Measurements from ENCODE around the gene IL16. TPM values are rescaled to one million over a fixed set of nuclear protein-coding genes. Genes with fewer than 3 reads are reported as not detected.

Gene IL16
- total RNA-seq, 2 experiments from 2014 or later = 36.4 to 38.8 TPM

DNA sequence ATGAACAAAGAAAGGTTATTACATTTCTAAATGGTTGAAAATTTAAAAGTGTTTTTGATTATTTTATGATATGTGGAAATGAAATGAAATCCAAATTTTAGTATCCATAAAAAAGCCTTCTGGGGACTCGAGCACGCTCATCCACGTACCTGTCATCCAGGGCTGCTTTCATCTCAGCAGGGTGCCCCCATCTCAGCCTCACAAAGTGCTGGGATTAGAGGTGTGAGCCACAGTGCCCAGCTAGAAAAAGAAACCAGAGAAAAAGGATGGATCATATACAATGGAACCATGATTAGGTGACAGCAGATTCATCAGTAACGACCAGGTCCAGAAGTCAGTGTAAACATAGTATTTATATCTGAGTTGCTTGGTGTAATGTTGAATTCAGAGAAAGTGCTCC is 77.6 kb downstream of the IL16 start:
- Mint-ChIP-seq H3K9me3 (peaks cover 16% of the 10 kb centered on the region), H3K4me3 (no peak overlapping the region), H3K27ac (no peak overlapping the region), H3K36me3 (ENCODE audit: low read depth) (peaks cover 10% of the 10 kb centered on the region), H3K4me1 (ENCODE audit: low read depth) (peaks cover 45% of the 10 kb centered on the region), H3K27me3 (ENCODE audit: low read depth) (no peaks in the 10 kb centered on the region)
- DNase-seq = no peak
- CTCF ChIA-PET = interaction anchor here (0.6 to 5.6 kb wide), 22 partner anchors 8 to 990 kb away, joined by 3 to 98 read pairs (median 7); partner anchors contain the start of gene STARD5
- intact Hi-C loops (cut with micrococcal nuclease) = loop anchor here (10.0 kb wide), 1 partner anchor 211 kb away; no protein-coding TSS in a partner anchor

DNA sequence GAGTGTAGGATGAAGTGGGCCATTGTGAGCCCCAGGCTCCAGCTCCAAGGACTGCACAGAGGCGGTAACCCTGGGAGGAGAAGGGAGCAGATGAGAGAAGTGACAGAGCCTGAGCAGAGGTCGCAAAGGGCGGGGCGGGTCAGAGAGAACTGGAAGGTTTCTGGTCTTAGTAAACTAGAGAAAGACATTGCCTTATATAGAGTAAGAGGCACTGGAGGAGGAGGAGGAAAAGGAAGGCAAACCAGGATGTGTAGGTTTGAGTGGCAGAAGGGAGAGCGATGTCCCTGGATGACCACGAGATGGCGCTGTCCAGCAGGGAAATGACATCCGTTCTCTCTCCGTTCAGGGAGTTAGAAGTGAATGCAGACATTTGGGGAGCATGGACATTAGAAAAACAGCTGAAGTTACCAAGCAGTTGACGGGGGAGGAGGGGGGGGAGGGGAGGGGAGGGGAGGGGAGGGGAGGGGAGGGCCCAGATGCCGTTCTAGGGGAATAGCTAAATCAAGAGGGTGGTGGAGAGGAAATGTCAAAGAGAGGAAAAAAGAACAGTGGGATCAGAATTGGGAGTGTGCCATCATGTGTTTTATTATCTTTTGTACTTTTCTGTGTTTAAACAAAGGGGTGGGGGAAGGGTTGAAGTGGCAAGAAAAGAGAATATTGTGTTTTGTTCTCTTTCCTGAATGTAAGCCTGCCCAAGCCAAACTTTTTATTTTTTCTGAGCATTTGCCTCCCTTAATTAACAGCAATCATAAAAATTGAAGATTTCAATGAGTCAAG is 78.4 kb downstream of the IL16 start:
- Mint-ChIP-seq H3K27ac (peak overlapping the region; percentile 56), H3K9me3 (peaks cover 16% of the 10 kb centered on the region), H3K4me1 (ENCODE audit: low read depth) (peaks cover 51% of the 10 kb centered on the region), H3K27me3 (ENCODE audit: low read depth) (no peaks in the 10 kb centered on the region), H3K36me3 (ENCODE audit: low read depth) (peaks cover 12% of the 10 kb centered on the region), H3K4me3 (no peak overlapping the region)
- intact Hi-C loops (cut with micrococcal nuclease) = loop anchor here (1.0 to 10.0 kb wide), 4 partner anchors 21 to 210 kb away; no protein-coding TSS in a partner anchor
- CTCF ChIA-PET = interaction anchor here (0.7 to 5.6 kb wide), 30 partner anchors 9 to 273 kb away, joined by 3 to 98 read pairs (median 6); partner anchors contain the start of gene STARD5
- peak; percentile 94 for DNase-seq

- no peaks in the 10 kb centered on the region for H3K27me3 Mint-ChIP-seq (ENCODE audit: low read depth)
- DNase-seq = no peak
- peaks cover 16% of the 10 kb centered on the region for H3K9me3 Mint-ChIP-seq
- peaks cover 12% of the 10 kb centered on the region for H3K36me3 Mint-ChIP-seq (ENCODE audit: low read depth)
- peak overlapping the region; percentile 57 for H3K27ac Mint-ChIP-seq
- H3K4me3 Mint-ChIP-seq = no peak overlapping the region
- peaks cover 52% of the 10 kb centered on the region for H3K4me1 Mint-ChIP-seq (ENCODE audit: low read depth)
- intact Hi-C loops (cut with micrococcal nuclease) = loop anchor here (1.0 to 10.0 kb wide), 4 partner anchors 20 to 209 kb away; no protein-coding TSS in a partner anchor
- CTCF ChIA-PET = interaction anchor here (0.7 to 5.6 kb wide), 27 partner anchors 8 to 172 kb away, joined by 3 to 98 read pairs (median 7); partner anchors contain the start of gene STARD5
Measured at GRCh38 chr15:81275711-81276392, 79.2 kb downstream of the IL16 start.

- H3K36me3 Mint-ChIP-seq (ENCODE audit: low read depth) = peaks cover 16% of the 10 kb centered on the region
Measured at GRCh38 chr15:81276967-81277366, 80.3 kb downstream of the IL16 start.

DNA sequence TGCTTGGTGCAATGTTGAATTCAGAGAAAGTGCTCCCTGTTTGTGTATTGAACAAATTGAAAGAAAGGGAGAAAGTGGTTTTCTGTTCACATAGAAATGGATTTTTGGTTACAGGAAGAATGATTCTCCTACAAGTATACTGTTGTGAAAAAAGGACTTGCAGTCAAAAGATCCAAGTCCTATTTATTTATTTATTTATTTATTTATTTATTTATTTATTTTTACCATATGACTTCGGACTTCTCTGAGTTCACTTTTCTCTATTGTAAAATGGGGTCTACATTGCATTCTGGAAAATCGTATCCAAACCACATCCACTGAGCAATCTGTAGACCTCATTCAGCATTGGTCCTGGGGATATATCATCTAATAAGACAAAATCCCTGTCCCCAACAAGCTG is 81.2 kb downstream of the IL16 start:
- Mint-ChIP-seq H3K36me3 (ENCODE audit: low read depth) (peaks cover 18% of the 10 kb centered on the region), H3K4me3 (no peak overlapping the region), H3K27ac (no peak overlapping the region), H3K9me3 (peaks cover 16% of the 10 kb centered on the region), H3K27me3 (ENCODE audit: low read depth) (no peaks in the 10 kb centered on the region), H3K4me1 (ENCODE audit: low read depth) (peaks cover 67% of the 10 kb centered on the region)
- CTCF ChIA-PET = interaction anchor here (1.4 to 4.2 kb wide), 5 partner anchors 8 to 23 kb away, joined by 3 to 43 read pairs (median 7); no protein-coding TSS in a partner anchor
- intact Hi-C loops (cut with micrococcal nuclease) = loop anchor here (10.0 kb wide), 1 partner anchor 207 kb away; no protein-coding TSS in a partner anchor
- DNase-seq = no peak

More at GRCh38 chr15:81276967-81277366, 80.3 kb downstream of the IL16 start:
- intact Hi-C loops (cut with micrococcal nuclease) = loop anchor here (10.0 kb wide), 1 partner anchor 208 kb away; no protein-coding TSS in a partner anchor
- no peaks in the 10 kb centered on the region for H3K27me3 Mint-ChIP-seq (ENCODE audit: low read depth)
- peaks cover 16% of the 10 kb centered on the region for H3K9me3 Mint-ChIP-seq
- peaks cover 63% of the 10 kb centered on the region for H3K4me1 Mint-ChIP-seq (ENCODE audit: low read depth)
- CTCF ChIA-PET = interaction anchor here (1.4 to 4.2 kb wide), 4 partner anchors 9 to 24 kb away, joined by 3 to 43 read pairs (median 12); no protein-coding TSS in a partner anchor
- H3K4me3 Mint-ChIP-seq = no peak overlapping the region
- DNase-seq = no peak
- H3K27ac Mint-ChIP-seq = no peak overlapping the region

GRCh38 chr15:81278306-81279029 is 81.8 kb downstream of the IL16 start:
- intact Hi-C loops (cut with micrococcal nuclease) = loop anchor here (10.0 kb wide), 1 partner anchor 206 kb away; no protein-coding TSS in a partner anchor
- CTCF ChIA-PET = interaction anchor here (0.8 to 4.2 kb wide), 5 partner anchors 11 to 121 kb away, joined by 3 to 43 read pairs (median 7); no protein-coding TSS in a partner anchor
- Mint-ChIP-seq H3K9me3 (peaks cover 16% of the 10 kb centered on the region), H3K27me3 (ENCODE audit: low read depth) (no peaks in the 10 kb centered on the region), H3K4me3 (no peak overlapping the region), H3K27ac (no peak overlapping the region), H3K4me1 (ENCODE audit: low read depth) (peaks cover 70% of the 10 kb centered on the region), H3K36me3 (ENCODE audit: low read depth) (peaks cover 18% of the 10 kb centered on the region)
- no peak for DNase-seq

GRCh38 chr15:81279621-81280485 is 83.2 kb downstream of the IL16 start:
- Mint-ChIP-seq H3K27me3 (ENCODE audit: low read depth) (no peaks in the 10 kb centered on the region), H3K4me3 (no peak overlapping the region)
- intact Hi-C loops (cut with micrococcal nuclease) = loop anchor here (10.0 kb wide), 2 partner anchors 205 to 1125 kb away; no protein-coding TSS in a partner anchor

GRCh38 chr15:81280696-81281455 is 84.2 kb downstream of the IL16 start:
- Mint-ChIP-seq H3K36me3 (ENCODE audit: low read depth) (peaks cover 32% of the 10 kb centered on the region), H3K9me3 (peaks cover 16% of the 10 kb centered on the region), H3K4me3 (no peak overlapping the region), H3K27ac (peak overlapping the region; percentile 33), H3K27me3 (ENCODE audit: low read depth) (no peaks in the 10 kb centered on the region), H3K4me1 (ENCODE audit: low read depth) (peaks cover 75% of the 10 kb centered on the region)
- intact Hi-C loops (cut with micrococcal nuclease) = loop anchor here (10.0 kb wide), 1 partner anchor 1124 kb away; no protein-coding TSS in a partner anchor
- DNase-seq = peak; percentile 3
- CTCF ChIA-PET = interaction anchor here (0.8 to 2.0 kb wide), 6 partner anchors 10 to 120 kb away, joined by 3 to 8 read pairs (median 6); no protein-coding TSS in a partner anchor

More at GRCh38 chr15:81279621-81280485, 83.2 kb downstream of the IL16 start:
- H3K36me3 Mint-ChIP-seq (ENCODE audit: low read depth) = peaks cover 22% of the 10 kb centered on the region
- peaks cover 16% of the 10 kb centered on the region for H3K9me3 Mint-ChIP-seq
- no peak overlapping the region for H3K27ac Mint-ChIP-seq
- CTCF ChIA-PET = interaction anchor here (0.8 to 2.8 kb wide), 9 partner anchors 11 to 121 kb away, joined by 3 to 17 read pairs (median 6); no protein-coding TSS in a partner anchor
- peak; percentile 3 for DNase-seq
- H3K4me1 Mint-ChIP-seq (ENCODE audit: low read depth) = peaks cover 74% of the 10 kb centered on the region

GRCh38 chr15:81281456-81281735 is 84.7 kb downstream of the IL16 start:
- peaks cover 32% of the 10 kb centered on the region for H3K36me3 Mint-ChIP-seq (ENCODE audit: low read depth)

More at GRCh38 chr15:81281456-81281735, 84.7 kb downstream of the IL16 start:
- intact Hi-C loops (cut with micrococcal nuclease) = loop anchor here (10.0 kb wide), 1 partner anchor 1123 kb away; no protein-coding TSS in a partner anchor
- Mint-ChIP-seq H3K27me3 (ENCODE audit: low read depth) (no peaks in the 10 kb centered on the region), H3K4me3 (no peak overlapping the region), H3K9me3 (peaks cover 16% of the 10 kb centered on the region), H3K4me1 (ENCODE audit: low read depth) (peaks cover 75% of the 10 kb centered on the region), H3K27ac (peak overlapping the region; percentile 2)
- CTCF ChIA-PET = interaction anchor here (1.5 to 2.0 kb wide), 3 partner anchors 10 to 120 kb away, joined by 6 to 8 read pairs (median 6); no protein-coding TSS in a partner anchor
- peak; percentile 4 for DNase-seq
